Hypothalamus (tissue), 51 donors: ENCODE data around the gene PDPR.
A peak's percentile ranks its signal among the peaks of the same experiment; 100 is the strongest.
"Not testable (repeated sequence)": the region's sequence is repeated elsewhere in the genome, so short reads cannot be mapped to it uniquely, and the experiment has no call there.

Source experiments
- DNase-seq, 51 donors: peaks; one replicate each; lab custom pipeline; 2025; lab: John Stamatoyannopoulos, UW

PDPR gene

DNA sequence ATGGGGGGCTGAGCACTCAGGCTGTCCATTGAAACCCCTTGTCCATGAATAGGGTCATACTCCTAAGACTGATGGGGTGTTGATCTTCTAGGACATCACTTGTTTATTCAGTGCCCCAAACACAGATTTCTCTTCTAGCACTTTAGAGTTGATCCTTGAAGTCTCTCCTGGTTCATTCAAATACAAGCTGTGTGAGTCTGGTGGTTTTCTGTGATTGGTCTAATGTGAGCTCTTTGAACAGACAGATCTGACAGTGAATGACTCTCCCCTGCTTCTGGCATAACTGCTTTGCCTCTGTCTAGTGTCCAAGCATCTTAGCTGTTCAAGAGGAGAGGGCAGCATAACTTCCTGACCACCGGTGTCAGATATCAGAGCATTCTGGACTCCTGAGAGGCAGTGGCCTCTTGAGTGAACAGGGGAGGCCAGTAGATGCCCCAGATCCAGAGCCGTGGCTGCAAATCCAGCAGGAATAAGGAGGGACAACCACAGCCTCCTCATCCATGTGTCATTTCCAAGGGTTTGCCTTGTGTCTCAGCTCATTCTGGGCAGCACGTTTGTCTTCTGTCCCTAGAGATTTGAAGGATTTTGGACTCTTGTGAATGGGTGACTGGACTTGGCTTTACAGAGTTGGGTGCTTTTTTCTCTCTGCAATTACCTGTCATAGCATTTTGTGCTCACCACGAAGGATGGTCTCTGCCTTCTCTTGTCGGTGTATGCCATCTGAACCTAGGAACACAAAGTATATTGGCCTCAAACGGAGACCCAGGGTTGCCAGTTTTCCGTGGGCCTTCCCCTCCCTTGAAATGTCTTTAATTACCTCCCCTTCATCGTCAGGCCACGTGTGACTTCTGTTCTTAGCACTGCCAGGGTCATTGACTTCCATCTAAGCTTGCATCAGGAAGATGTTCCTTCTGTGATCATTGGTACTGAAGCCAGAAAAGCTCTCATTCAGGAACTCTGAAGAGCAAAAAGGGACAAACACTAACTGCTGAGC, 45.5 kb downstream of the PDPR start:
- no peak for DNase-seq

DNA sequence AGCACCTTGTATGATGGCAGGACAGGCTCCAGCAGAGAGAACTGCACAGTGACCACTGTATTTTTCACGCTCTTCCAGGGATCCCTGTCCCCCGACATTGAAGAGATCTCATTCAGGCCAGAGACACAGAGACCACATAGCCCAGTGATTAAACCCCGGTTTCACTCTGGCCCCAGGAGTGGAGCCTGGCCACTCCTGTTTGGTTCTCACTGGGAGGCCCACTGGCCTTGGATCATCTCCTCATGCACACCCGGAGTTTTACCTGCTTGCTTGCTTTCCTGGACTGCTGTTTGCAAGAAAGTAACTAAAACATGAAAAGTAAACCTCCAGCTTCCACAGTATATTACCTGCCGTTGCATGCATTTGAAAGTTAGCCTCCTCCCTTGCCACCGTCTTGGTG, 46.3 kb downstream of the PDPR start:
- DNase-seq, result no peak

DNA sequence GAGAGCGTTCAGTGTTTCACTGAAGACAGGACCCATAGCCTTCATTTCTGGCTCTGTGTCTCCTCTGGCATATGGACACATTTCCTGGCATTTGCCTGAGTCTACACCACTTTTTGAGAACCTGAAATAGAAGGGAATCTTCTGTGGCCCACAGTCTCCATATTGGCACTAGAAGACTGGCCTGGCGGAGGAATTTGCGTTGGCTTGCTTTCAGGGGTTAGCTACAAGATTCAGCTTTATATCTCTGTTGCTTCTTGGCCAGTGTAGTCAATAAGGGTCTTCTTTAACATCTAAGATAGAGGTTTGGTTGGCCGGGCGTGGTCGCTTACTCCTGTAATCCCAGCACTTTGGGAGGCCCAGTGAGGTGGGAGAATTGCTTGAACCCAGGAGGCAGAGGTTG, 46.7 kb downstream of the PDPR start:
- no peak for DNase-seq

DNA sequence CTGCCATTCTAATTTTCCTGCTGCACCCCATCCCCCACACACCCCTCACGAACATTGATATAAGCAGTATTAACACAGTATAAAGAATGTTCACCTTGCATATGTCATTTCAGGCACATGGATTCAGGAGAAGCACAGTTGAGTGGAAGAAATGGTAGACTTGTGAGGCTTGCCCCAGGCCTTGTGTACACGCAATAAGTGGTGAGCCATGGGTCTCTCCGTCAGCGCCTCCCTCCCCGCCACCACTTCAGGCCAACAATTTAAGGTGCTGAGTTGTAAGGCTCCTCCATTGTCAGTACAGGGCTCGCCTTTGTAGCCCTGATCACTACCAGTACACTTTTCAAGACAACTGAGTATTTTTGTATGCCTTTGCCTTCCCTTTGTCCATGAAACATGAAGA, 47.2 kb downstream of the PDPR start:
- no peak for DNase-seq

DNA sequence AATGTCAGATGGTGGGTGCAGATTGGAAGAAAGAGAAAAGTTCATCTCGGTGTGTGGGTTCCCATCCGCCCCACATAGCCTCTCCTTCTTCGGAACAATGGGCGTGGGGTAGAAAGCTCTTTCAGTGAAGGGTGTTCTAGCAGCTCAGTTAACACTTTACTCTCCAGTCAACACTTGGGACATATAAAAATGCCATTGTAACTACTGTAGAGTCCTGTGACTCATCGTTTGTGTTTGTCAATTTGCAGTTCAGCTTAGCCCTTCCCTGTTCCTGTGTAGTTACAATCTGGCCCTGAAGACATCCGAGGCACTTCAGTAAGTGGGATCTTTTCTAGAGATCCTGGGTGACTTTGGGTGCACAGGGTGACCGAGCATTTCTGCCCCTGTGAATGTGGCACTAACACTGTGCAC, 47.9 kb downstream of the PDPR start:
- peak in 3 of 51 donors; percentile 5 to 70 (median 30) for DNase-seq

DNA sequence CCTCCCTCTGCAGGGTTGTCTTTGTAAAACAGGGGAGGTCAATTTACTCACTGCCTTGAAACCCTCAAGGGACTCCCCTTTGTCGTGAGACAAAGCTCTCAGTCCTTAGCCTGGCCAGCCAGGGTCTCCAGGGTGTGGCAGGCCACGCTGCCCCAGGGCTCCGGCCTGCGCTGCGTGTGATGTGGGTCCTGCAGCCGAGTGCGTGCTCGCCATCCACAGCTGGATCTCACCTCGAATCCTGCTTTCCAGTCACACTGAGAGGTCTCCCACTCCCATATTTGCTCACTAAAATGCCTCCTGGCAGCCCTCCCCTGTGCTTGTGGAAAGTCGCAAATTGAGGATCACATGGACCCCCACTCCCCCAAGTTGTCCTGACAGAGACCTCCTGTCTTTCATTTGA, 49.5 kb downstream of the PDPR start:
- DNase-seq, result no peak

DNA sequence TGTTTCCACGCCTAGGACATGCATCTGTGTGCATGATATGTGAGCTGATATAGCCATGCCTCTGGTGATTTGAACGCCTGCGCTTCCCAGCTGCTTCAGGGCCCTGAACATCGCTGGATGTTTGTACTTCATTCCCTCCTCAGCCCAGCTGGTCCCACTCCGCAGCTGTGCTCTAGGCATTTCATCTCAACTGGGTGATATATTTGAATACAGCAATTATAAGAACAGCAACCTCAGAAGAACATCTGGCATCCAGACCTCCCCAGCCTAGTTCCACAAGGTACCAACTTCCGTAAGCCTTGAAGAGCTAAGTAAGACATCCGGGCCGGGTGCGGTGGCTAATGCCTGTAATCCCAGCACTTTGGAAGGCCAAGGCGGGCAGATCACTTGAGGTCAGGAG, 52.6 kb downstream of the PDPR start:
- DNase-seq, result not testable (repeated sequence)

DNA sequence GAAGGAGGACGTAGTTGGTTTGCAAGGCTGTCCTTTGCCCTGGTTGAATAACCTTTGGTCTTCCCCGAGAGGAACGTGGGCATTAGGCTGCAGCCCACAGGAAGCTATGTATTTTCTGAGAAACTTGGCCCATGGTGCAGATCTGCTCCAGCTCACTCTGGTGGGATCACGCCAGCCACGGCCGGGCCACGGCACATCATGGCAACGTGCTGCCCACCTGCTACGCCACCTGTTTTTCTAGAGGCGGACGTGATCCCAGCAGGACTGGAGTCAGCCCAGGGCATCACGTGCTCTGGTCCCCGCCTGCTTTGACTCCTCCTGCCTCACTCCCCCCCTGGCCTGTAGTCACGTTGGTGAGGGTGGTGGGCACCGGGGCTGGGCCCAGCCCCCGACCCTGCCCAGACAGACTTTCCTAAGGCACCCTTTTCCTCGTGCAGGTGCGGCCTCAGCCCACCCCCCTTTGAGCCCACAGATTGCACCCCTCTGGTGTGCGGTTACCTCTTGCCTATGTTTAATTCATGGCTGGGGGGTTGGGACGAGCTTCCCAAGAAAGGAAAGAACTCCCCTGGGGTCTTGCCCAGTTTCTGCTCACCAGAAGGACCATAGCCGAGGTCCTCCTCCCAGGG, 59.2 kb downstream of the PDPR start, which contains the start of gene CLEC18C:
CLEC18C (plus strand) TSS at position 576 of the 626 bp plus-strand sequence. CDS start 492 bp downstream, outside the sequence.
- not testable (repeated sequence) for DNase-seq

DNA sequence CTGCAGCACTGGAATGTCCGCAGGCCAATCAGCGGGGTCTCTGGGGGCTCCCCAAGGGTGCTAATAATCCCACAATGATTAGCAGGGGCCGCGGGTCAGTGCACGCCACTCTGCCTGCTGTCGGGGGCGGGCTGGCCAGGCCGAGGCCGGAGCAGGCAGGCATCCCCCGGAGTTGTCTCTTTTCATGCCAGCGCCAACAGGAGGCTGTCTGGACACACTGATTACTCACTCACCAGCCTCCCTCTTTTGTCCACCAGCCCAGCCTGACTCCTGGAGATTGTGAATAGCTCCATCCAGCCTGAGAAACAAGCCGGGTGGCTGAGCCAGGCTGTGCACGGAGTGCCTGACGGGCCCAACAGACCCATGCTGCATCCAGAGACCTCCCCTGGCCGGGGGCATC, 59.8 kb downstream of the PDPR start:
- DNase-seq, result not testable (repeated sequence)

DNA sequence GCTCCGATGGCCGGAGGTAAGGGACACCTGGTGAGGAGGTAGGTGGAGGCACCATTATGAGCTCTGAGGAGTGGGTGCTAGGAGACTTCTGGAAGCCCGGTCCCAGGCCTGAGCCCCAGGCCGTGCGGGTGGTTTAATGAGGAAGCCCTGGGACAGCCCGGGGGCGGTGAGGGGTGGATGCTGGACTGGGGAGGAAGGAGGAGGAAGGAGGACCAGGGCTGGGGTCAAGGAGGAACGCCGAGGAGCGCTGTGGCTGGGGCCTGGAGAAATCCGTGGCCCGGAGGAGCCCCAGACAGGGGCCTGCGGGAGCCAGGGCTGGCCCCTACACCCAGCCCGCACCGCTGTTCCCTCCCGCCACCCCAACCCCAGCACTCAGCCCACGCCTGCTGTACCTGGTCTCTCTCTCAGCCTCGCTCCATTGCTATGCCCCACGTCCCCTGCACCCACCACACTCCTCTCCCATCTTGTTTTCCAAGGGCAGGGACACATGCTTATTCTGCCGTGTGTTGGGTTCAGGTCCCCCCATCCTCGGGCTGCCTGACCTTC, 60.3 kb downstream of the PDPR start:
- DNase-seq, result not testable (repeated sequence)

DNA sequence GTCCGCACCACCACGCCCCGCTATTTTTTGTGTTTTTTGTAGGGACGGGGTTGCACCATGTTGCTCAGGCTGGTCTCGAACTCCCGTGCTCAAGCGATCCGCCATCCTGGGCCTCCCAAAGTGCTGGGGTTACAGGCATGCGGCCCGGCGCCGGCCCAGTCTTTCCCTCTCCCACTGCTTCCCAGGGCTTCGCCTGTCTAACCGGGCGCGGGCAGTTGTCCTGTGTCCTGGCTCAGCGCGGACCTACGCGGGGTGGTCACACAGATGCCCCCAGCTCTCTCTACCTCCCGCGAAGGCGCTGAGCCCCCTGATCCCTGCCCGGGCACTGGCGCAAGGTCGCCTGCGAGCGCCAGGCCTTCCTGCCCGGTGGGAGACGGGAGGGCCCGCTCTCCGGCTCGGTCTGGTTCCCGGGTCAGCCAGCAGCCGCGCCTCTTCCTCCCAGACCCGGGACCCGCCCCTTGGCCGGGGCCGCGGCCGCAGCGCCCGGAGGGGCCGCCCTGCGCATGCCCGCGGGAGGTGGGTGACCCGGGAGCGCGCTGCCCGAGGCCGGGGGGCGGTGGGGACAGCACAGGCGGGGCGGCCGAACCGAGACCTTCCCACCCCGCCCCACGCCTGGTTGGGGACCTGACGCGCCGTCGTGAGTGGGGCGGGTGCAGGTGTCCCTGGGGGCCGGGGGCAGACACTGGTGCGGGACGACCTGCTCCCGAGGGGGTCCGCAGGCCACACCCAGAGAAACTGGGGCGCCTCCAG, 73.9 kb downstream of the PDPR start:
- DNase-seq, result not testable (repeated sequence)

DNA sequence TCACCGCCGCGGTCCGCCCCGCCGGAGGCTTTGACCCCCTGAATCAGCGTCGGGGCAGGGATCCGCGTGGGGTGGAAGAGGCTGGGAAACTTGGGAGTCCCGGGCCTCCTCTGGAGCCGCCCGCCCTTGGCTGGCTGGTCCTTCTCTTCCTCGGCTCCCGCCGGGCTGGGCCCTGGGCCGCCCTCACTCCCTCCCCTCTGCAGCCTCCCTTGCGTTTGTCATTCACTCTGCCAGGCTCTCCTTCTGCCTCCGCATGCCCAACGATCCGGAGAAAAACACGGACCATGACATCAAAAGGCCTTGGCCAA, 74.4 kb downstream of the PDPR start:
- DNase-seq, result not testable (repeated sequence)

DNA sequence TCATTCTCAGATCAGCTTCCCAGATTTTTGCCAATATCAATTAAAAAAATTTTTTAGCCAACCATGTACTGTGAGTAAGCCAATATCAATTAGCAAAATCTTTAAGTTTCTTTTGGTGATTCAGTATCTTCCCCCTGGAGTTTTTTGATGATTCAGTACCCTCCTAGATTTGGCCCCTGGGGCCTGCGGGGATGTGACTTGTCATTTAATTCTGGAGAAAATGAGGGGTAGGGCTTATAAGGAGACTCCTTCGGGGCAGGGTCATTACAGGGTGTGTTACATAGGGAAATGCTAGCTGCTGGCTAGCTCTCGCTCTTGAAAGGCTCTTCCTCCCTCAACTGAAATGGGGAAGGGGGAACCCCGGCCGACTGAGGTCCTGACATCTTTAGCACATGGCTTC, 76.4 kb downstream of the PDPR start:
- not testable (repeated sequence) for DNase-seq

DNA sequence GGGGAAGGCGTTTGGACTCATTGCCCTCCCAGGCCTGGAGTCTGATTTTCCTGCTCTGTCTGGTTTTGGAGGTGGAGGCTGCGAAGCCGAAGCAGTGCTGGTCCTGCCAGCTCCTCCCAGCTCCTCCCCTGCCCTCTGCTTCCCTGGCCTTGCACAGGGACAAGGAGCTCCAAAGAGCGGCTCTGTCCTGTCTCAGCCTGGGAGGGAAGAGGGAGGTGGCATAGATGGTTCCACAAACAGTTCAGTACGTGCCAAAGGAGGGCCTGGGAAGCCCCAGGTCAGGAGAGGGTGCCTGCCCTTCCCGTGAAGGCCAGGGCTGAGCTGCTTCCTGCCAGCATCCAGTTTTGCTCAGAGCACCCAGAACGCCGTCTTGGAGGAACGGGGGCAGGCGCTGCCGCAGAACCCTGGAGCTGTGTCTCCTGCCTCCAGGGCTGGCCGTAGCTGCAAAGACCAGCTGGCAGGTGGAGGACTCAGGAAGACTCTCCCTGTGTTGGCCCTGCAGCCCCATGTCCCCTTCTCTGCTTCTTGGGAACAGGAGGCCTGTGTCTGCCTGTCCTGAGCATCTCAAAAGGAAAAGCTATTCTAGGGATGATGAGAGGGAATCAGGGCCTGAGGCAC, 82.7 kb downstream of the PDPR start:
- DNase-seq, result not testable (repeated sequence)

DNA sequence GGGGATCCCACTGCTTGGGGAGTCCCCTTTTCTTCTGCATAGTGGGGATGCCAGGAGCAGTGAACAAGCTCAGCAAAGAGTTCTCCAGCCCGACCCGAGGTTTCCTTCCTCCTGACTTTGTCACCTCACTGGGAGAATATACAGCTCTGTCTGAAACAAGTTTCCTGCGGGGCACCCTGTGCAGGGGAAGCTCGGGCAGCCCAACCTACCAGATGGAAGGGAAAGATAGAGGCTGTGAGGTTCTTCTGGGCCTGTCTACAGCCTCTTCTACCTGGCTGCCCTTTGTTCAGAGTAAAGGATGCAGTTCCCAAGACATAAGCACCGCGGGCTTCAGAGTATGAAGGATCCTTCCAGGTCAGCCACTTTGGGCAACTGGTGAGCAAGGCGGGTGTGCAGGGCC, 83.5 kb downstream of the PDPR start:
- DNase-seq, result not testable (repeated sequence)

DNA sequence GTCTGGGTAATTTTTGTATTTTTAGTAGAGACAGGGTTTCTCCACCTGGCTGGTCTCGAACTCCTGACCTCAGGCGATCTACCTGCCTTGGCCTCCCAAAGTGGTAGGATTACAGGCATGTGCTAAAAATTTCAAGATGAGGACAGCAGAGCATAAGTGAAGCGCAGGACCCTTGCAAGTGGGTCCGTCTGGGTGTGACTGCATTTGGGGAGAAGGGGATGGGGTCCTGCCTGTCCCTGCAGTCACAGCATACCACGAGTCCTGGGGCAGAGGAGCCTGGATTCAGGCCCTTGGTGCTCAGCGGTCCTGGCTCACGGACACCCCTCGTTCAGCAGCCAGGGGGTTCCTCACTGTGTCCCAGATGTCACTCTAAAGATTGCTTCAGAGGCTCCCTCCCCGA, 84.1 kb downstream of the PDPR start:
- DNase-seq, result not testable (repeated sequence)

DNA sequence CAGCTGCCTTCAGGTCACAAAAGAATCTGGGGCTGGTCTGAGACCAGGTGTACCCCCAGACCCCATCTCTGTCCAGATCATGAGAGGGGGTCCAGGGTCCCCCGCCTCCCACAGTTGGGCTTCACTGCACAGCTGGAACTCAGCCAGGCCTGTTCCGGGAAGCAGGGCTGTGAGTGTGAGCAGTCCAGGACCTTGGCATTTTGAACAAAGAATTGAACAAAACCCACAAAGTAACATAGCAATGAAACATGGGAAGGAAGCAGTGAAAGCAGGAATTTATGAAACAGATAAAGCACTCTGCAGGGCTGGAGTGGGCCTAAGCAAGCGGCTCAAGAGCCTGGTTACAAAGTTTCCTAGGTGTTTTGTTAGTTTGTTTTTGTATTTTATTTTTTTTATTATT, 84.5 kb downstream of the PDPR start:
- not testable (repeated sequence) for DNase-seq

DNA sequence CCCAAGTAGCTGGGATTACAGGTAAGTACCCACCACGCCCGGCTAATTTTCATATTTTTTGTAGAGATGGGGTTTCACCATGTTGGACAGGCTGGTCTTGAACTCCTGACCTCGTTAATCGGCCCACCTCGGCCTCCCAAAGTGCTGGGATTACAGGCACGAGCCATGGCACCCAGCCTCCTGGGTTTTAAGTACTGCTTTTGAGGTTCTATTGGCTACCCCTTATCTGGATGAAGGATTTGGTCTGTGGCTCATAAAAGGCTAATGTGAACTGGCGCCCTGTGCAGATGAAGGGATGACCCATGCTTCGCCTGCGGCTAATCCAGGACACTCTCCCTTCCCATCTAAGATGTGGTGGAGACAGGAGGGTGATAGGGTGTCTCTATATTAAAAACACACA, 85.0 kb downstream of the PDPR start:
- DNase-seq, result not testable (repeated sequence)

DNA sequence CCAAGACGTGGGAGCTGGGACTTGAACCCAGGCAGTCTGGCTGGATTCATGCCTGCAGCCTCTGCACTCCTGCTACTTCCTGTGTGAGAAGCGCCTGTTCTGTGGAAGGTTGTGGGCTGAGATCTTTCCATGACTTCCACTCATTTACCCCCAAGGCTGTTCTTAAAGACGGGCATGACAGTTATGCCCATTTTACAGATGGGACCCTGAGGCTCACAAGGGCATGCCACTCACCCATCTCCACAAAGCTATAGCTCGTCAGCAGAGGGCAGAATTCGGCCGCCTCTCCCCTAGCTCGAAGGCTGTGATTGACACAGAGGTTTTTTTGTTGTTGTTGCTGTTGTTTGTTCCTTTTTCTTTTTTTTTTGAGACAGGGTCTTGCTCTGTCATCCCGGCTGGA, 85.9 kb downstream of the PDPR start:
- DNase-seq, result not testable (repeated sequence)

DNA sequence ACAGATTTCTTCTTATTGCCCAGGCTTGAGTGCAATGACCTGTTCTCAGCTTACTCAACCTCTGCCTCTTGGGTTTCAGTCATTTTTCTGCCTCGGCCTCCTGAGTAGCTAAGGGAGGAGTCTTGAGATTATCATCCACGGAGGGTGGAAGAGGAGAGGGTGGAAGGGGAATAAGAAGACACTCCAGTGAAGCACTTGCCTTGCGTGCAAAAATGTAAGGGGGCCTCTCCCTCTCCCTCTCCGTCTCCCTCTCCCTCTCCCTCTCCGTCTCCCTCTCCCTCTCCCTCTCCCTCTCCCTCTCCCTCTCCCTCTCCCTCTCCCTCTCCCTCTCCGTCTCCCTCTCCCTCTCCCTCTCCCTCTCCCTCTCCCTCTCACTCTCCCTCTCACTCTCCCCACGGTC, 89.4 kb downstream of the PDPR start:
- not testable (repeated sequence) for DNase-seq
